Measurements from ENCODE around the gene TMEM100.

TMEM100 gene

GRCh38 chr17:55750750-55751657, 28.3 kb upstream of the TMEM100 start, which contains the start of gene PCTP:
Gene PCTP, plus strand, starts transcription at chr17:55751051. Its CDS starts 53 bp downstream, at chr17:55751104.
- no peaks in the 10 kb centered on the region for H3K36me3 Mint-ChIP-seq
- H3K4me3 Mint-ChIP-seq = peak within 1 kb of the TSS; percentile 72
- no peak within 1 kb of the TSS for H3K27ac Mint-ChIP-seq
- H3K4me1 Mint-ChIP-seq = peaks cover 11% of the 10 kb centered on the region
- no peaks in the 10 kb centered on the region for H3K9me3 Mint-ChIP-seq
- peaks cover 13% of the 10 kb centered on the region for H3K27me3 Mint-ChIP-seq

GRCh38 chr17:55749985-55750384, 27.3 kb upstream of the TMEM100 start:
- Mint-ChIP-seq H3K27ac (no peak overlapping the region), H3K9me3 (no peaks in the 10 kb centered on the region), H3K4me1 (peaks cover 11% of the 10 kb centered on the region), H3K27me3 (peaks cover 20% of the 10 kb centered on the region), H3K36me3 (no peaks in the 10 kb centered on the region), H3K4me3 (peak overlapping the region; percentile 72)

DNA sequence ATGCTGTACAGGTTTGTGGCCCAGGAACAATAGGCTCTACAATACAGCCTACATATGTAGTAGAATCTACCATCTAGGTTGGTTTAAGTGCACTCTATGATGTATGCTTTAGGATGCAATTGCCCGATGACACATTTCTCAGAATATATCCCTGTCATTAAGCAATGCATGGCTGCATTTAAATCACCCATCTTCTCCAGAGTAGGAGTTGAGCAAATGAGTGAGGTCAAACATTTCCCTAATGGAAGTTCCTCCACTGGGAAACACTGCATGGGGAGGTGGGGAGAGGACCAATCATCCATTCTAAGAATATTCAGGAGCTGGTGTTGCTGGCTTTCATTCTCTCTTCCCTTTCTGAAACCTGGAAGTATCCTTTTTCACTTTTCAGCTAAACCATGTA, 26.2 kb upstream of the TMEM100 start:
- no peaks in the 10 kb centered on the region for H3K9me3 Mint-ChIP-seq
- no peak overlapping the region for H3K27ac Mint-ChIP-seq
- peaks cover 11% of the 10 kb centered on the region for H3K4me1 Mint-ChIP-seq
- no peaks in the 10 kb centered on the region for H3K36me3 Mint-ChIP-seq
- H3K27me3 Mint-ChIP-seq = peaks cover 20% of the 10 kb centered on the region
- no peak overlapping the region for H3K4me3 Mint-ChIP-seq

DNA sequence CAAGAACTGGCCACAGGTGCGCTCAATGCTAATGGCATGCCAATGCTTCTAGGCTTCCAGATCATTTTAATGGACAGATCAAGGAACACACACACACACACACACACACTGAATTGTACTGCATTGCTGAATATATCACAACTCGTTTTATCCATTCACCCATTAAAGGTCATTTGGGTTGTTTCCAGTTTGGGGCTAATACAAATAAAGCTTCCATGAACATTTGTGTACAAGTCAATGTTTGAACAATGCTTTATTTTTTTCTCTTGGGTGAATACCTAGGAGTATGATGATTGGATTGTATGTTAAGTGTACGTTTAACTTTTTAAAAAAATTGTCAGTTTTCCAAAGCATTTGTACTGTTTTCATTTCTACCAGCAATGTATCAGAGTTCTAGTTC, 24.5 kb upstream of the TMEM100 start:
- H3K27me3 Mint-ChIP-seq = peaks cover 21% of the 10 kb centered on the region
- no peak overlapping the region for H3K27ac Mint-ChIP-seq
- no peaks in the 10 kb centered on the region for H3K36me3 Mint-ChIP-seq
- no peak overlapping the region for H3K4me3 Mint-ChIP-seq
- H3K9me3 Mint-ChIP-seq = no peaks in the 10 kb centered on the region
- peaks cover 9% of the 10 kb centered on the region for H3K4me1 Mint-ChIP-seq

DNA sequence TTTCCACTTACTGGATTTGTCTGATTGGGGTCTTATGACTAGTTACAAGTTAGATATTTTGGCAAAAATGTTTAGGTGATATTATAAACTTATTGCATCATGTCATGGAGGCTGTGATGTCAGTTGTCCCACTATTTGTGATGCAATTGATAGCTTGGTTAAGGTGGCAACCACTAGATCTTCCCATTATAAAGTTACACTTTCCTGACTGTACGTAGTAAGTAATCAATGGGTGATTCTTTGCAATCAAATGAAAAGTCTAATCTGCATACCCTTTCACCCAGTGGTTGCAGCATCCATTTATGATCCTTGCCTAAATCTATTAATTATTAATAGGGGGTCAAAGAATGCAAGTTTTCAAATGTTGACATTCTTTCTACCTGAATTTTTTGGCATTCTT, 23.8 kb upstream of the TMEM100 start:
- no peaks in the 10 kb centered on the region for H3K36me3 Mint-ChIP-seq
- no peak overlapping the region for H3K27ac Mint-ChIP-seq
- H3K9me3 Mint-ChIP-seq = no peaks in the 10 kb centered on the region
- H3K4me1 Mint-ChIP-seq = peaks cover 3% of the 10 kb centered on the region
- H3K27me3 Mint-ChIP-seq = peaks cover 21% of the 10 kb centered on the region
- no peak overlapping the region for H3K4me3 Mint-ChIP-seq

DNA sequence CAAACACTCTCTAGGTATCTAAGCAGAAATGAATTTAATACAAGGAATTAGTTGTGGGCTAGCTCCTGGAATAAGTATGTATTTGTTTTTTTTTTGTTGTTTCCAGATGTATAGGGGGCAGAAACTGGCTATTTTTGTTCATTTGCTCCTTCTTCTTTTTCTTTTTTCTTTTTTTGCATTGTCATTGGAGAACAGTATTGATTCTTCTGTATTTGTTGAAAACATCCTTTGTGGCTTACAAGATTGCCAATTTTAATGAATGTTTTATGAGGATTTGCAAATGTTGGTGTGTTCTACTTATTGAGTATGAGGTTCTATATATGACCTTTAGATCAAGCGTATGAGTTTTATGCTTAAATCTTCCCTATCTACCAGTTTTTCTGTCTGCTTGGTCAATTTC, 22.6 kb upstream of the TMEM100 start:
- no peaks in the 10 kb centered on the region for H3K9me3 Mint-ChIP-seq
- no peaks in the 10 kb centered on the region for H3K4me1 Mint-ChIP-seq
- peaks cover 25% of the 10 kb centered on the region for H3K27me3 Mint-ChIP-seq
- H3K27ac Mint-ChIP-seq = no peak overlapping the region
- no peaks in the 10 kb centered on the region for H3K36me3 Mint-ChIP-seq
- H3K4me3 Mint-ChIP-seq = no peak overlapping the region

- no peak overlapping the region for H3K27ac Mint-ChIP-seq
- peaks cover 23% of the 10 kb centered on the region for H3K27me3 Mint-ChIP-seq
These were observed 20.5 kb upstream of the TMEM100 start for GRCh38 chr17:55743103-55743679.

GRCh38 chr17:55742272-55743102, 19.8 kb upstream of the TMEM100 start:
- Mint-ChIP-seq H3K27ac (no peak overlapping the region), H3K4me3 (no peak overlapping the region)

More at GRCh38 chr17:55743103-55743679, 20.5 kb upstream of the TMEM100 start:
- Mint-ChIP-seq H3K4me3 (no peak overlapping the region), H3K36me3 (no peaks in the 10 kb centered on the region), H3K9me3 (no peaks in the 10 kb centered on the region), H3K4me1 (no peaks in the 10 kb centered on the region)

DNA sequence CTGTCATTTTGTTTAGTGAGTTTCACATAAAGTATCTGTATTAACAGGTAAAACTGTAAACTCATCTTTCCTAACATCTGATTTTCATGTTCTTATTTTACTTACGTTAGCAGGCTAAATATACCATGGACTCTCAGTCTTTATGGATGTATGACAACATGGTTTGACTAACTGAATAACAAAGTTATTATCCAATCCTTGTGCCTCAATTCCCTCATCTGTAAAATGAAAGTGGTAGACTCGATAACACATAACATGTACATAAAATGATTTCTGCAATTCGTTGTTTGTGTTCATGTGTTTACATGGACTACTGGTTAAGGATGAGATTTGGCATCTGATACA, 18.7 kb upstream of the TMEM100 start:
- Mint-ChIP-seq H3K9me3 (no peaks in the 10 kb centered on the region), H3K27me3 (peaks cover 17% of the 10 kb centered on the region), H3K36me3 (no peaks in the 10 kb centered on the region), H3K4me1 (no peaks in the 10 kb centered on the region), H3K4me3 (no peak overlapping the region), H3K27ac (no peak overlapping the region)

More at GRCh38 chr17:55742272-55743102, 19.8 kb upstream of the TMEM100 start:
- peaks cover 21% of the 10 kb centered on the region for H3K27me3 Mint-ChIP-seq
- H3K9me3 Mint-ChIP-seq = no peaks in the 10 kb centered on the region
- H3K4me1 Mint-ChIP-seq = no peaks in the 10 kb centered on the region
- no peaks in the 10 kb centered on the region for H3K36me3 Mint-ChIP-seq

DNA sequence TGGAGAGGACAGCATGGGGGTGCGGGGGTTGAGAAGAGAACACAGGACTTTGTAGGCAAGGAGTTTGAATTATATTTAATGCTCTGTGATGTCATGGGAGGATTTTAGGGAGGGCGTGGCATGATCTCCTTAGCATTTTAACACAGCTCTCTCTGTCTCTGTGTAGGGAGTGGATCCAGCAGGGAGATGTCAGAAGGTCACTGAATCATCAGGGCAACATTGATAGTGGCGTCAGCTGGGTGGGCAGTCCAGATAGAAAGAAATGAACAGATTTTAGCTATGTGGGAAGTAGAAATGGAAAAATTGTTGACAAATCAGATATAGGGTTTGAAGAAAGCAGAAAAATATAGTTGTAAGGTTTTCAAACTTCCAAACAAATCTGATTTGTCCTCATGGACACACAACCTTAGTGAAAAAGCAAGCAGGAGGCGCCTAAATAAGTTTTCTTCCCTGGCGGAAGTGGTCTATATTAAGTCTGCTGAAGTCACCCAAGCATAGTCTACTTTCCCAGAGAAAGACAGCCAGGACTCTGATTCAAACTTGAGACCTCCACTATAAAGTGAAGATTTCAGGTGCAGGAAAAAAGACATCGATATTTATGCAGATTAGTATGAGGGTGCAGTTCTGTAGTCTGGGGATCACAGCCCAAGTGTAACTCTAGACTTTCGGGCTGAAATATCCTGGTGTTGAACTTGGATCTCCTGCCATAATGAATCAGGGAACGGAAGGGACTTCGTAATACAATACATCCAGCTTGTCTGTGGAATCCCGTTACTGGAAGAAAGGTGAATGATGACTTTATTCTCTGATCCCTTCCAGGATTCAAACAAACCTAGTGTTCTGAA, 18.1 kb upstream of the TMEM100 start:
- Mint-ChIP-seq H3K27ac (no peak overlapping the region), H3K4me1 (peaks cover 3% of the 10 kb centered on the region)

GRCh38 chr17:55737976-55738501, 15.4 kb upstream of the TMEM100 start:
- H3K4me3 Mint-ChIP-seq = no peak overlapping the region
- peaks cover 22% of the 10 kb centered on the region for H3K4me1 Mint-ChIP-seq
- no peaks in the 10 kb centered on the region for H3K36me3 Mint-ChIP-seq
- no peaks in the 10 kb centered on the region for H3K9me3 Mint-ChIP-seq
- peak overlapping the region; percentile 23 for H3K27ac Mint-ChIP-seq
- H3K27me3 Mint-ChIP-seq = peaks cover 7% of the 10 kb centered on the region

More for the DNA sequence above, 18.1 kb upstream of the TMEM100 start:
- Mint-ChIP-seq H3K36me3 (no peaks in the 10 kb centered on the region), H3K4me3 (no peak overlapping the region), H3K27me3 (peaks cover 12% of the 10 kb centered on the region), H3K9me3 (no peaks in the 10 kb centered on the region)

GRCh38 chr17:55735731-55736405, 13.2 kb upstream of the TMEM100 start:
- Mint-ChIP-seq H3K9me3 (no peaks in the 10 kb centered on the region), H3K4me1 (peaks cover 22% of the 10 kb centered on the region), H3K36me3 (no peaks in the 10 kb centered on the region), H3K27ac (no peak overlapping the region), H3K4me3 (no peak overlapping the region), H3K27me3 (peaks cover 19% of the 10 kb centered on the region)

DNA sequence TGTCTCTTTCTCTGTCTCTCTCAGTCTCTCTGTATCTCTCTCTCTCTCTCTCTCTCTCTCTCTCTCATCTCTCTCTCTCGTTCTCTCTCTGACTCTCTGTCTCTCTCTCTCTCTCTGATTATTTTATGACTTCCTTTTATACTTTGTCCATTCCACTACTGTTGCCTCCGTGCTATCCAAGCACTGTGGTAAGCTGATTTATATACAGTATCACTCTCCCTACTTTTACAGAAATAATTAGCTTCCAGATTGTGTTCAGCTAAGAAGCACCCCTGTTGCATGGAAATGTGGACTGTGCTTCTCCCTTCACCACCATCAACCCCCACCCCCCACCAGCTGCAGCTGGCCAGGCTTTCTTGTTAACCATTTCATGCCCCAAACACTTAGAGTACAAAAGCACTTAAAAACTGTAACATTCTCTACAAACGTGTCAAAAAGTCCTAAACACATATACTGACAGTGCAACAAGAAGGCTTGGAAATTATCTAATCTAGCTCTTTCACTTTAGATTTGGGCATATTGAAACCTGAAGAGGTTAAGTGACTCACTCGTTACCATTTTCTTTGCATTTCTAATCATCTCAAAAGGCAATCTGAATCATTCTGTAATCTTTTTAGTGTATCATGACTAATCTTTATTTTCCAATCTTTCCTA, 11.6 kb upstream of the TMEM100 start:
- peak overlapping the region; percentile 89 for H3K27ac Mint-ChIP-seq
- peak overlapping the region; percentile 63 for H3K4me3 Mint-ChIP-seq
- H3K4me1 Mint-ChIP-seq = peaks cover 22% of the 10 kb centered on the region
- no peaks in the 10 kb centered on the region for H3K9me3 Mint-ChIP-seq
- no peaks in the 10 kb centered on the region for H3K36me3 Mint-ChIP-seq
- peaks cover 16% of the 10 kb centered on the region for H3K27me3 Mint-ChIP-seq

Measured in activated naive CD4-positive, alpha-beta T cell treated with anti-CD3 and anti-CD28 coated beads, Interleukin-2, amount 50 U/mL, for 24 hours (primary cell).